GM19324 (cell line): ENCODE measurements around the gene SPIB.

Experiments
- ATAC-seq: cut with Tn5 transposase; IDR thresholded peaks from one replicate; pipeline ENCODE4 v1.9.1; 2021; ENCODE audit warnings: mild to moderate bottlenecking, moderate library complexity; ENCODE audit not compliant: unreplicated experiment, low FRiP score

Gene SPIB

GRCh38 chr19:50417111-50418081 lies 1.3 kb upstream of the SPIB start:
- no peak for ATAC-seq

- ATAC-seq, result no peak
Observed at GRCh38 chr19:50419022-50419579, 363 bp downstream of the SPIB start.

- no peak for ATAC-seq
Observed at GRCh38 chr19:50419580-50420035, 870 bp downstream of the SPIB start.

GRCh38 chr19:50420127-50420526 lies 1.4 kb downstream of the SPIB start:
- no peak for ATAC-seq

GRCh38 chr19:50420808-50421207 lies 2.1 kb downstream of the SPIB start:
- ATAC-seq, result no peak

- ATAC-seq, result no peak
Observed at GRCh38 chr19:50422397-50423278, 3.9 kb downstream of the SPIB start.

- ATAC-seq, result no peak
Observed at GRCh38 chr19:50423279-50424113, 4.8 kb downstream of the SPIB start.

GRCh38 chr19:50425581-50425980 lies 6.8 kb downstream of the SPIB start:
- no peak for ATAC-seq

GRCh38 chr19:50427318-50427925 lies 8.7 kb downstream of the SPIB start:
- ATAC-seq, result no peak

- ATAC-seq, result no peak
Observed at GRCh38 chr19:50427997-50428425, 9.3 kb downstream of the SPIB start.

GRCh38 chr19:50428772-50429463 lies 10.2 kb downstream of the SPIB start:
- no peak for ATAC-seq

- ATAC-seq, result no peak
Observed at GRCh38 chr19:50430888-50431342, 12.2 kb downstream of the SPIB start.

GRCh38 chr19:50431343-50432220 lies 12.8 kb downstream of the SPIB start:
- ATAC-seq, result peak; percentile 73

- no peak for ATAC-seq
Observed at GRCh38 chr19:50432221-50433028, 13.7 kb downstream of the SPIB start, which contains the start of gene MYBPC2. TSS of gene MYBPC2 (plus strand) at chr19:50432892. CDS start at chr19:50432954, 62 bp downstream.

- ATAC-seq, result no peak
Observed at GRCh38 chr19:50433201-50434180, 14.8 kb downstream of the SPIB start.

- ATAC-seq, result no peak
Observed at GRCh38 chr19:50434525-50434924, 15.8 kb downstream of the SPIB start.
